ENCODE measurements around the gene PCDHGA1. TPM values are rescaled to one million over a fixed set of nuclear protein-coding genes. Genes with fewer than 3 reads are reported as not detected.

PCDHGA1 gene
- total RNA-seq, 4 donors from 2014 or later: 0.12 to 2.2 (median 0.59) TPM

DNA sequence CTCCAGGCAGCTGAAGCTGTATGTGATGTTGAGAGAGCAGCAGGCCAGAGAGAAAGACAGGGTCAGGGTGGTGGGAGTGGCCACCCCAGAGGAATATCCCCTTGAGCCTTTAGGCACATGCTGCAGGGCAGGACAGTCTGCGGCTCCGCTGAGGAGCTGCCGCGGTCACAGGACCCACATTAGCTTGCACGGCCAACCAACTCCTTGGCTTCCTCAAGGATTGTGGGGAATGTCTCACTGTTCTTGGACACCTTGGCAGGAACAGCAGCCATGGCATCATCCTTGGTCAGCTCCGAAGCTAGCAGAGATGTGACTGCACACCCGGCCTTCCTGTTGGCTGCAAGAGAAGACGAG lies 186.3 kb downstream of the PCDHGA1 start:
- ATAC-seq (ENCODE audit: low FRiP score): no peak
- no peak for TF ChIP-seq CTCF (IDR thresholded peaks at IDR 0.05)
- no peak for DNase-seq (ENCODE audit: low spot score)

DNA sequence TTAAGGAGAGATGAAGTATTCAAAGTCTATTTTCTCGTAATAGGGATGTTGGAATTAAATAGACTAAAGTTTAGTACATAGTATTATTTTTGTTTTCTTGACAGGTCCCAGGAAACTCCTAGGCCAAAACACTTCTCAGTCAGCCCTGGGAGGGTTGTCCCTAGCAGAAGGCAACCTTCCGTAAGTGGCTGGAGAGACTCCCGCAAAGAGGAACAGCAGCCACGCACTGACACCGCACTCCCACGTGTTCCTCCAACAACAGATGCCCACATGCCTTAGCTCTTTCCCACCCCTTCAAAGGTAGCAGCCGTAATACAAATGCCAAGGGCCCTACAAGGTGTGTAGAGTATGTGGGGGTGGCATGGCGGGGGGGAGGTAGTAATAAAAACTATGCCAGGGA lies 187.0 kb downstream of the PCDHGA1 start:
- TF ChIP-seq CTCF (IDR thresholded peaks at IDR 0.05): no peak
- DNase-seq (ENCODE audit: low spot score) (no peak), ATAC-seq (ENCODE audit: low FRiP score) (no peak)

GRCh38 chr5:141517880-141518617 lies 187.7 kb downstream of the PCDHGA1 start:
- DNase-seq (ENCODE audit: low spot score) (no peak), ATAC-seq (ENCODE audit: low FRiP score) (no peak)
- TF ChIP-seq CTCF (IDR thresholded peaks at IDR 0.05): no peak

GRCh38 chr5:141518618-141519015 lies 188.3 kb downstream of the PCDHGA1 start:
- no peak for DNase-seq (ENCODE audit: low spot score)
- ATAC-seq (ENCODE audit: low FRiP score): no peak
- TF ChIP-seq CTCF (IDR thresholded peaks at IDR 0.05): no peak

DNA sequence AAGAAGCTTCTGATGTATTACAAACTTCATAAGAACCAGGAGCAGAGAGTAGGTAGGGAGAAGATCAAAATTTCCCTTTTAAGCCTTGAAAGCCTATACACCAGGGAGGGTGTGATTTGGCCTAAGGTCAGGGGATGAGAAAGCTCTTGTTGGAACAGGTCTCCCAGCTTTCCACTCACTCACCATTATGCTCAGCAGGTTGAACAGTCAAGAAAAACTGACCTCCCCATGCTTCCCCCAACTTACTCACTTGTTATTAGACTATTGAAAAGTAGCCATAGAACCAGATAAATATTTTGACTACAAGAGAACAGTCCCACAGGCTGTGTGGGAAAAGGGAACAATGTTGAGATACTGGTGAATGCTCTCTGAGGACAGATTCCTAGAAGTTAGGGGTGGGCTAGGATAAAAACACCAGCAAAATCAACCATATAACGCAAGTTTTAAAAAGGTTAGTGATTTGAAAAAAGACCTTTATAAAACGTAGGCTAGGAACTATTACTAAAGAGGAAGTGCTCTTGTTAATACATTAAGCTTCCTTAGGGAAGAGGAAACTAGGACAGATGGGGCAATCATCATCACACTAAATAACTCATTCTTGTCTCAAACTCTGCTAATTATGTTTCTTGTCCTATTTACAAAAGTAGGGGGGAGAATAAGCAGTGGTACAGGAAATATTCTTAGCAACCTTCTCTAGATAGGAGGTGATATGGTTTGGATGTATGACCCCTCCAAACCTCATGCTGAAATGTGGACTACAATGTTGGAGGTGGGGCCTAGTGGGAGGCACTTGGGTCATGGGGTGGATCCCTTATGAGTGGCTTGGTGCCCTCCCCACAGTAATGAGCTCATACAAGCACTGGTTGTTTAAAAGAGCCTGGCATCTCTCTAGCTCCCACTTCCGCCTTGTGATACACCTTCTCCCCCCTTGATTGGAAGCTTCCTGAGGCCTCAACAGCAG lies 189.6 kb downstream of the PCDHGA1 start:
- TF ChIP-seq CTCF (IDR thresholded peaks at IDR 0.05): no peak
- no peak for DNase-seq (ENCODE audit: low spot score)
- no peak for ATAC-seq (ENCODE audit: low FRiP score)

GRCh38 chr5:141521244-141521781 lies 191.0 kb downstream of the PCDHGA1 start:
- TF ChIP-seq CTCF (IDR thresholded peaks at IDR 0.05): no peak
- peak; percentile 36 for ATAC-seq (ENCODE audit: low FRiP score)
- no peak for DNase-seq (ENCODE audit: low spot score)

Measured in omental fat pad (tissue), 4 donors.